Left colon (tissue), 2 donors: ENCODE measurements around the gene KRTAP12-4. TPM values are rescaled to one million over a fixed set of nuclear protein-coding genes. Genes with fewer than 3 reads are reported as not detected.
A peak's percentile ranks its signal among the peaks of the same experiment; 100 is the strongest.
"Not testable (repeated sequence)": the region's sequence is repeated elsewhere in the genome, so short reads cannot be mapped to it uniquely, and the experiment has no call there.

Experiments used
- ATAC-seq: fragments of 200-7000 bp; cut with Tn5 transposase; one replicate; pipeline ENCODE4 v1.9.1; 2020; ENCODE audit warnings: mild to moderate bottlenecking, moderate library complexity
- DNase-seq, 2 donors: peaks; one replicate each; pipeline ENCODE4 v3.0.0-alpha.2; 2020
- intact Hi-C, 2 donors: fragments of 100-400 bp; cut with DNase I in 1 of 2; cut with micrococcal nuclease in 1 of 2; formaldehyde crosslinking; loops; one replicate each; pipeline versions ENCODE4 v1.11.2 to v1.14.0; 2022; cut with DNase I, micrococcal nuclease
- total RNA-seq, 2 donors: library from RNA; stranded (reverse); fragmentation: NEBNext Ultra II Directional; extraction: Animal tissue kit (Norgen Biotek cat#: 25700); gene quantifications; one replicate each; pipeline ENCODE4 v1.2.1, GENCODE V29; 2021
- donor health status: DM: no; HTN: no; CAD: no.
- donor health status: DM: yes; HTN: yes; CAD: no.

Gene KRTAP12-4
- total RNA-seq, 2 donors from 2014 or later: not detected

- intact Hi-C loops, DNase-seq, ATAC-seq: not testable (repeated sequence)
Measured at GRCh38 chr21:44661567-44661966, 7.1 kb upstream of the KRTAP12-4 start.

GRCh38 chr21:44658913-44659595, 4.6 kb upstream of the KRTAP12-4 start:
- ATAC-seq: no peak
- intact Hi-C loops: no loop called here
- DNase-seq: no peak

DNA sequence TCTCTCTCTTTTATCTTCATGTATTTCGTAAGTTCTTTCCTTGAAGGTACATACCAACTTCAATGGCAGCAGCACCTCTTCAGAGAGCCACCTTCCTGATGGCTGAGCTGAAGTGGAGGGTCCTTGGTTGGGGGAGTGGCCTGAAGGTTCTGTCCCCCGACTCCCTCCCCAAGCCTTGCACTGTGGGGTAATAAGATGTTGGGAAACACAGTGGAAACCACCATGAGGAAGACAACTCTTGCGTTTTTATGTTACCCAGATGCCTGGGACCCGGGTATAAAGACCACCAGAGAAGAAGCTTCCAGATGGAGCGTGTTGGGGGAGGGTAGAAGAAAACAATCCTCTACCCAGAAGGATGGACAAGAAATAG, 4.1 kb upstream of the KRTAP12-4 start:
- ATAC-seq (no peak), DNase-seq (no peak)
- intact Hi-C loops: no loop called here

DNA sequence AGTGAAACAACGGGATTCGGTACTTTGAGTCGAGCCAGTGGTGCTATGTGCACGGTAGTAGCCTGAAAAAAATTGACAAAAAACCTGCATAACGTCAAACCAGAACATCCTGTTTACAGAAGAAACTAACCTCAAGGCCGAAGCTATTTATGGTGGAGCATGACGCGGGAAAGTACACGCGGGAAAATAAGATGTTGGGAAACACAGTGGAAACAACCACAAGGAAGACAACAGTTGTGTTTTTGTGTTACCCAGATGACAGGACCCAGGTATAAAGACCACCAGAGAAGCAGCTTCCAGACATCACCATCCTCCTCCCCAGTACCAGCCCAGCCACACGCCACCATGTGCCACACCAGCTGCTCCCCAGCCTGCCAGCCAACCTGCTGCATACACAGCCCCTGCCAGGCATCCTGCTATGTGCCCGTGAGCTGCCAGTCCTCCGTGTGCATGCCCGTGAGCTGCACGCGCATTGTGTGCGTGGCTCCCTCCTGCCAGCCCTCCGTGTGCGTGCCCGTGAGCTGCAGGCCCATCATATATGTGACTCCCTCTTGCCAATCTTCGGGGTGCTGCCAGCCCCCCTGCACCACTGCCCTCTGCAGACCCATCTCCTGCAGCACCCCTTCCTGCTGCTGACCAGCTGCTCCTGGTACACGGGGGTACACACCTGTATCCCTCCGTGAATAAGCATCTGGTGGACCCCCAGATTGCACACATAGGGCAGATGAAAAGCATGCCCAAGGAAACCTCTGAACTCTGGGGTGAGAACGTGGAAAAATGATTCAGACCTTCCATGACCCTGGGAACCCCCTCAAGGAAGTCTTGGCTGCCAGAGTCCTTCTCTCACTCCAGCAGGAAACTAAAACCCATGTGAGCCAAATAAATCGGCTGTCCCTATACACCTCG, 3.4 kb upstream of the KRTAP12-4 start, which contains the start of gene KRTAP12-3:
TSS of gene KRTAP12-3 (plus strand) at position 298 of the 906 bp plus-strand sequence. CDS start at position 346, 48 bp downstream.
- ATAC-seq (no peak), DNase-seq (no peak)
- intact Hi-C loops: no loop called here

DNA sequence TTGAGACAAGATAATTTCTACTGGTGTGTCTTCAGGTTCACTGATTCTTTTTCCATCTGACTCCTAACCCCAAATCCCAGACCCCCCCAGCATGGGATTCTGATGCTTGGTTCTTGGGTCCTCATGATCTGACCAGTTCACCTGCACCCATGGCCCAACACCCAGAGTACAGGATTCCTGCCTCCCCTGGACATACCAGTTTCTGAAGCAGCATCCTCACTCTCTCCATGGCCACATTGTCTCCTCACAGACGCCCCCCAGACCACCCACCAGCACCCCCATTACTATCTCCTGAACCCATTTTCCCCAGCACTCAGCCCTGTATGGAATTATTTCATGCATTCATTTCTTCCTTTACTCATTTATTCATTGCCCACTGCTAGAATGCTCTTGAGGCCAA, 2.4 kb upstream of the KRTAP12-4 start:
- DNase-seq (no peak), ATAC-seq (no peak)
- intact Hi-C loops: no loop called here

DNA sequence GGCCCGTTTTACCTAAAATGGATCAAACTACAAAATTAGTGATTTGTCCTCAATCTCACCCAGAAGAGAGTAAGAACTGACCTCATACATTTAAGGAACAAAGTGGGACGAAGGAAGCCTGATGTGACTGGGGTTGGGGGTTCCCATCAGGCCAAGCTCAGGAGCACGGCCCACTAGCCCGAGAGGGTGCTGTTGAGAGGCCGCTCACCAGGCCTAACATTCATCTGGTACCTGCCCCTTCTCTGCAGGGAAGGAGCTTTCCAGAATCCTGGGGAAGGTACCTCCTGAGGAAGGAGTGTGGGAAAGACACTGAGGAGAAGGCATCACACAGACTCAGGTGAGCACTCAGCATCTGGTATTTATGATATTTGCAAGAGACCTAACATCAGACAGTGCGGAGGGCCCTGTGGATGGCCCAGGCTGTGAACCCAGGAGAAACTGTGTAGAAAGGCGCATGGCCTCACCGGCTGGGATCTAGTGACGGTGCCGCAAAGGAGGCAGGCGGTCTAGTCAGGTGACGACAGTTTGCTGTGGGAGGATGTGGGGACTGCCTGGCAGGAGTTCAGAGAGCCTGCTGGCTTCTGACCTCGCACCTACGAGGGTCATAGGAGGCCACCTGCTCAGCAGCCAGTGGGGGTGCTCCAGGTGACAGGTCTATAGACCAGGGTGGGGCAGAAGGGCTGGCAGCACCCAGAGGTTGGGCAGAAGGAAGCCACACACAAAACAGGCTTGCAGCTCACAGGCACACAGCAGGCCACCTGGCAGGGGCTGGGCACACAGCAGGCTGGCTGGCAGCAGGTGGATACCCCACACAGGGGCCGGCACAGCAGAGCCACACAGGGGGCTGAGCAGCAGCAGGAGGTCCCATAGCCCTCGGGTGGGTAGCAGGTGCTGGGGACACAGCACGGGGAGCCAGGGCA, 543 bp downstream of the KRTAP12-4 start:
- DNase-seq (peak in 1 of 2 donors; percentile 18), ATAC-seq (no peak)
- intact Hi-C loops: no loop called here

DNA sequence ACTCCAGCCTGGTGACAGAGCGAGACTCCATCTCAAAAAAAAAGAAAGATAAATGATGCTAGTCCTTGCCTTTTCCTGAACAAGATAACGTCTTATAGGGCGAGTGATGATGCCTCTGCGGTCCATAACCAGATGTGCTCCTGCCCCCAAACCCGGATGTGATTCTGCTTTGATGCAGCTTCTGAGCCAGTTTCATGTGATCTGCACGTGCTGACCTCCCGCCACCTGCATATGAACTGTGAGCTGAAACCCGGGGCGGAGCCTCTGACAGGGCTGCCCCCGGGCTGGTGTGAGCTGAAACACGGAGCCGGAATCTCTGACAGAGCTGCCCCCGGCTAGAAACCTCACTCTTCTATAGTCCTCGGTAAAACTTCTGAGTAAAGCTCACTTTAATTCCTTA, 1.3 kb downstream of the KRTAP12-4 start:
- no peak for ATAC-seq
- no peak for DNase-seq
- intact Hi-C loops: no loop called here

DNA sequence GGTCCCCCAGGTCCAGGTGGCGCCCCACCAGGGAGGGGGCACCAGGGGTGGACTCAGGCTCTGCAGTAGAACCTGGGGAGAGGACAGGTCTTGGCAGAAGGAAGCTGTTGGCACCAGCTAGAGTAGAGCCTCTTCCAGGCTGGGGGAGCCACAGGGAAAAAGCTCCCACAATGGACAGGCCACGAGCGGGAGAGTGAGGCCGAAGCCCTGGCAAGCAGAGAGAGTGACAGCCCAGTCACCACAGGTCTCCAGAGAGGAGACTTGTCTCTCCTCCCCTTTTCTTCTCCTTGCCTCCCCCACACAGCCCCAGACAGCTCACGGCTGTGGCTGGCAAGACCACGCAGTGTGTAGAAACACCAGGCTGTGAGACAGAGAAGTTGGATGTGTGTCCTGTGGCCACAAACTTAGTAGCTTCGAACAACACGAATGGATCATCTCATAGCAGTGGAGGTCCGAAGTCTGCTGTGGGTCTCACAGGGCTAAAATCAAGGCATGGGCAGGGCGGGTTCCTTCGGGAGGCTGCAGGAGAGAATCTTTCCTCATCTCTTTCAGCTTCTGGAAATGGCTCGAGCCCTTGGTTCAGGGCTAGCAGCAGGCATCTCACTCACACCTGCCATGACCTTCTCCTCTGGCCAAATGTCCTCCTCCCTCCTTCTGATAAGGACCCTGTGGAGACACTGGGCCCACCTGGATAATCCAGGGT, 3.3 kb downstream of the KRTAP12-4 start:
- intact Hi-C loops: no loop called here
- no peak for DNase-seq
- no peak for ATAC-seq

- ATAC-seq (no peak), DNase-seq (no peak)
- intact Hi-C loops: no loop called here
Measured at GRCh38 chr21:44650265-44650972, 4.0 kb downstream of the KRTAP12-4 start.

DNA sequence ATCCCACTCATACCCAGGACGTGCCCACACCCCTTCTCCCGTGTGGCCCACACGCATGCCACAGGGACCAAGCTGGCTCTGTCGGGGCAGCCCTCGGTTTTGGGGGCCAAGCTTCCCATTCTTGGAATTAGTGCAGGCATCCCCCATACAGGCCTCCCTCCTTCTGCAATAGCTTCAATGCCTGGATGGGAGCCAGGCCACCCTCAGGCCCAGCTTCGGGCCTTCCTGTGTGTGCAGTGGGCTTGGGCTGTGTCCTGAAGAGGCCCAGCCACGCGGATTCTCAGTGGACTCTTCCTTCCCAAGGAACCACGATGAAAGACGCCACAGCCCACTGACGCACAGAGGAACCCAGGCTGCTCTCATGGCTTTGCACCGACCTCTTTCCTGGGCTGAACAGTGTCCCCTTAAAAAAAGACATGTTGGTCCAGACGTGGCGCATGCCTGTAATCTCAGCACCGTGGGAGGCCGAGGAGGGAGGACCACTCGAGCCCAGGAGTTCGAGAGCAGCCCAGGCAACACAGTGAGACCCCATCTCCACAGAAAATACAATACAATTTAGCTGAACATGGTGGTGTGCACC, 4.8 kb downstream of the KRTAP12-4 start:
- DNase-seq (no peak), ATAC-seq (no peak)
- intact Hi-C loops: no loop called here

- intact Hi-C loops: no loop called here
- ATAC-seq (no peak), DNase-seq (no peak)
Measured at GRCh38 chr21:44648557-44649311, 5.7 kb downstream of the KRTAP12-4 start.

DNA sequence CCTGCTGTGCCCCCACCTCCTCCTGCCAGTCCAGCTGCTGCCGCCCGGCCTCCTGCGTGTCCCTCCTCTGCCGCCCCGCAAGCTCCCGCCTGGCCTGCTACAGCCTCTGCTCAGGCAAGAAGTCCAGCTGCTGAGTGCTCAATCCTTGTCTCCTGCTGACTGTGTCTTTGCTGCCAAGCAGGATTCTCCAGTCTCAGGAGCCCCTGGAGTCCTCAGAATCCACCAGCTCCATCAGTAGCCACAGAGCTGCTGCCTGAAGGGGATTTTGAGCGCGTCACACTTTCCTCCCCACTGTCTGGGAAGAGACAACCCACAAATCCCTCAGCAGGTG, 7.3 kb downstream of the KRTAP12-4 start:
- DNase-seq (no peak), ATAC-seq (no peak)
- intact Hi-C loops: no loop called here

- intact Hi-C loops, DNase-seq, ATAC-seq: not testable (repeated sequence)
Measured at GRCh38 chr21:44646366-44647221, 7.9 kb downstream of the KRTAP12-4 start, which contains the start of gene KRTAP10-11. KRTAP10-11 (plus strand) TSS chr21:44646414; CDS start chr21:44646459, 45 bp downstream.

DNA sequence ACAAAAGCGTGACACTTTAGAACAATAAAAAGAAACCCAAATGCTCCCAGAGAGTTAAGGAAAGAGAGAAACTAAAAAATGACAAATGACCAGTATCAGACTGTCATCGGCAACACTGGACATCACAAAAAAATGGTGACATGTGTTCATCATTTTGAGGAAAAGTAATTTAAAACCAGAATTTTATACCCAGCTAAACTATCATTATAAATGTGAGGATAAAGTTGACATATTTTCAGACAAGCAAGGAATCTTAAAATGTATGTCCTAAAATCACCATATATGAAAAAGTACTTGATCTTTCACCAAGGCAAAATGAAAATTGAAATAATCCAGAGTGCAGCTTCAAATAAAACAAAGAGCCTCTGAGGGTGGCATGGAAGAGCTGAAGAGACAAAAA, 9.6 kb downstream of the KRTAP12-4 start:
- DNase-seq (no peak), ATAC-seq (no peak)
- intact Hi-C loops: no loop called here

DNA sequence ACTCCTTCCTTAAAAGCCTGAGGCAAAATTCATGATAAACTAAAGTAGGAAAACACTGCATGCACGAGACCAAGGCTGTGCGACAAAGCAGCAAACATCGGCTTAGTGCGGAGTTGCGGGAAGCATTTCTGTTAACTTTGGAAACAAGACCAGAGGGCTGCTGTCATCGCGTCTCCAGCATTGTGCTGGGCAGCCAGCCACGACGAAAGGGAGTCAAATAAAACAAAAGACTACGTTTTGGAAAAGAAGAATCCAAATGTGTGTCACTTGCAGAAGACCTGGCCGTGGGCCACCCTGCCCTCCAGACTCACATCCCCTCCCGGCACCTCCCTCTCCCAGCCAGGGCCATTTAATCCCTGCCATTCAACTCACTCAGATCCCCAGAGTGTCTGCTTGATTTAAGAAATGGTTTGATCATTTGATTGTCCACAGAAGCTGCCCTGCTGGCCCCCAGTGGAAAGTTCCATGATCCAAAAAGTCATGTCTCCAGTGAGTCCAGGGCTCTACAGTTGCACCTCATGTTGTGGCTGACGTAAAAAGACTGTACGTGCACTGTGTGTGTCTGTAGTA, 10.6 kb downstream of the KRTAP12-4 start:
- no peak for ATAC-seq
- intact Hi-C loops: no loop called here
- no peak for DNase-seq

GRCh38 chr21:44640761-44641160, 13.7 kb downstream of the KRTAP12-4 start:
- no peak for ATAC-seq
- no peak for DNase-seq
- intact Hi-C loops: no loop called here
